ENCODE results near the gene CCDC102A. TPM values are rescaled to one million over a fixed set of nuclear protein-coding genes. Genes with fewer than 3 reads are reported as not detected.

The CCDC102A gene
- total RNA-seq, 4 donors from 2014 or later: 24.4 to 56.6 (median 35.7) TPM

- Histone ChIP-seq H3K27me3 (no peaks in the 10 kb centered on the region), H3K9me3 (no peaks in the 10 kb centered on the region), H3K4me3 (no peak overlapping the region), H3K36me3 (peaks cover 0 to 19% of the 10 kb centered on the region in 2 donors), H3K4me1 (peaks cover 0 to 68% (median 44%) of the 10 kb centered on the region in 3 donors), H3K27ac (peak overlapping the region in 3 of 4 donors; percentile 79 to 88 (median 87))
- 60 to 94% methylated on average over 3 of the region's 3 CpGs for WGBS, 2 donors (ENCODE audit: low coverage in 1 of 2)
- no peak for TF ChIP-seq POLR2A (IDR thresholded peaks at IDR 0.05)
- no peak for TF ChIP-seq EP300 (IDR thresholded peaks at IDR 0.05)
- TF ChIP-seq, protein P1, sequence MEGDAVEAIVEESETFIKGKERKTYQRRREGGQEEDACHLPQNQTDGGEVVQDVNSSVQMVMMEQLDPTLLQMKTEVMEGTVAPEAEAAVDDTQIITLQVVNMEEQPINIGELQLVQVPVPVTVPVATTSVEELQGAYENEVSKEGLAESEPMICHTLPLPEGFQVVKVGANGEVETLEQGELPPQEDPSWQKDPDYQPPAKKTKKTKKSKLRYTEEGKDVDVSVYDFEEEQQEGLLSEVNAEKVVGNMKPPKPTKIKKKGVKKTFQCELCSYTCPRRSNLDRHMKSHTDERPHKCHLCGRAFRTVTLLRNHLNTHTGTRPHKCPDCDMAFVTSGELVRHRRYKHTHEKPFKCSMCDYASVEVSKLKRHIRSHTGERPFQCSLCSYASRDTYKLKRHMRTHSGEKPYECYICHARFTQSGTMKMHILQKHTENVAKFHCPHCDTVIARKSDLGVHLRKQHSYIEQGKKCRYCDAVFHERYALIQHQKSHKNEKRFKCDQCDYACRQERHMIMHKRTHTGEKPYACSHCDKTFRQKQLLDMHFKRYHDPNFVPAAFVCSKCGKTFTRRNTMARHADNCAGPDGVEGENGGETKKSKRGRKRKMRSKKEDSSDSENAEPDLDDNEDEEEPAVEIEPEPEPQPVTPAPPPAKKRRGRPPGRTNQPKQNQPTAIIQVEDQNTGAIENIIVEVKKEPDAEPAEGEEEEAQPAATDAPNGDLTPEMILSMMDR (IDR thresholded peaks at IDR 0.05): no peak
- TF ChIP-seq POLR2AphosphoS5 (IDR thresholded peaks at IDR 0.05): no peak
- no peak for ATAC-seq
Observed at GRCh38 chr16:57531253-57531575, 5.2 kb downstream of the CCDC102A start.

DNA sequence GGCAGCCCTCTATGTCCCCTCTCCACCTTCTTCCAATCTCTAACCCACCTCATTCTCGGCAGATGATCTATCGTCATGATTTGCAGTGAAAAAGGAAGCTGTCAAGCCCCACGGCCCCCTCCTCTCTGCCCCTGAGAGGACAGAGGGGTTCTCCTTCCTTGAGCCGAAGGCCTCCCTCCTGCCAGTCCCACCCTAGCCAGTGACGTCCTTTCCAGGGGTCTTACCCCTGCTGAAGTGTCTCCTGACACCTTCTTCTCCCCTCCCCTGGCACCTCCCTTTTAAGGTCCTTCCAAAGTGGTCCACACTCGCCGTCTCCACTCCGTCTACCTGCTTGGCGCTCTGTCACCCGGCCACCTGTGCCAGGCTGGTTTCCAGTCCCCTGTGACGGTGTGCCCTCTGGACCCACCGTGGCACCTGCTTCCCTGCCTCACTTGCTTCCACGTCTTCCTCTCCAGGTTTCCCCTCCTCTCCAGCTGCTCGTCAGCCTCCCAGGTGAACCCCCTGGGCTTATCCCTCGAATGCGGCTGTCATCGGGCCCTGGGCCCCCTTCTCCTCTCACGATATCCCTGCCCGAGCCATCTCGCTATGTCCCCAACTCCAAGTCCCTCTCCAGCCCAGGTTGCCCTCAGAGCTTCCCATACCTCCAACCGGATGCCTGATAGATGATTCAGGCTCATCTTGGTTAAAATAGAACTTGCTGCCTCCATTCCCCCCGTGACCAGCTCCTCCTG, 5.7 kb downstream of the CCDC102A start:
- Histone ChIP-seq H3K9me3 (no peaks in the 10 kb centered on the region), H3K4me3 (no peak overlapping the region), H3K27me3 (no peaks in the 10 kb centered on the region), H3K36me3 (peaks cover 0 to 24% of the 10 kb centered on the region in 2 donors), H3K27ac (peak overlapping the region; percentile 10 to 88 (median 83)), H3K4me1 (peaks cover 0 to 67% (median 44%) of the 10 kb centered on the region in 3 donors)
- no peak for TF ChIP-seq POLR2A (IDR thresholded peaks at IDR 0.05)
- TF ChIP-seq, protein P1 (IDR thresholded peaks at IDR 0.05): no peak
- TF ChIP-seq EP300 (IDR thresholded peaks at IDR 0.05): no peak
- no peak for TF ChIP-seq POLR2AphosphoS5 (IDR thresholded peaks at IDR 0.05)
- ATAC-seq: no peak
- 79 to 80% methylated on average over 19 to 21 of the region's 22 CpGs for WGBS, 2 donors (ENCODE audit: low coverage in 1 of 2)

GRCh38 chr16:57530104-57530521, 6.3 kb downstream of the CCDC102A start:
- ATAC-seq: peak; percentile 87
- TF ChIP-seq EP300 (IDR thresholded peaks at IDR 0.05): no peak
- TF ChIP-seq POLR2AphosphoS5 (IDR thresholded peaks at IDR 0.05): peak; percentile 9
- Histone ChIP-seq H3K27me3 (no peaks in the 10 kb centered on the region), H3K36me3 (peaks cover 0 to 29% of the 10 kb centered on the region in 2 donors), H3K27ac (peak overlapping the region; percentile 10 to 88 (median 83)), H3K4me1 (peaks cover 0 to 62% (median 39%) of the 10 kb centered on the region in 3 donors), H3K4me3 (no peak overlapping the region), H3K9me3 (no peaks in the 10 kb centered on the region)
- WGBS, 2 donors (ENCODE audit: low coverage in 1 of 2): 21 to 22% methylated on average over 7 of the region's 7 CpGs

- Histone ChIP-seq H3K9me3 (no peaks in the 10 kb centered on the region), H3K36me3 (peaks cover 0 to 29% of the 10 kb centered on the region in 2 donors), H3K27me3 (no peaks in the 10 kb centered on the region), H3K4me1 (peaks cover 0 to 56% (median 37%) of the 10 kb centered on the region in 3 donors), H3K27ac (peak overlapping the region in 3 of 4 donors; percentile 79 to 88 (median 87)), H3K4me3 (no peak overlapping the region)
- TF ChIP-seq, protein P1 (IDR thresholded peaks at IDR 0.05): no peak
- TF ChIP-seq POLR2AphosphoS5 (IDR thresholded peaks at IDR 0.05) (no peak), EP300 (IDR thresholded peaks at IDR 0.05) (no peak), POLR2A (IDR thresholded peaks at IDR 0.05) (no peak)
- WGBS, 2 donors (ENCODE audit: low coverage in 1 of 2): 58 to 59% methylated on average over 8 to 12 of the region's 14 CpGs
- no peak for ATAC-seq
Observed at GRCh38 chr16:57529391-57530103, 6.8 kb downstream of the CCDC102A start.

DNA sequence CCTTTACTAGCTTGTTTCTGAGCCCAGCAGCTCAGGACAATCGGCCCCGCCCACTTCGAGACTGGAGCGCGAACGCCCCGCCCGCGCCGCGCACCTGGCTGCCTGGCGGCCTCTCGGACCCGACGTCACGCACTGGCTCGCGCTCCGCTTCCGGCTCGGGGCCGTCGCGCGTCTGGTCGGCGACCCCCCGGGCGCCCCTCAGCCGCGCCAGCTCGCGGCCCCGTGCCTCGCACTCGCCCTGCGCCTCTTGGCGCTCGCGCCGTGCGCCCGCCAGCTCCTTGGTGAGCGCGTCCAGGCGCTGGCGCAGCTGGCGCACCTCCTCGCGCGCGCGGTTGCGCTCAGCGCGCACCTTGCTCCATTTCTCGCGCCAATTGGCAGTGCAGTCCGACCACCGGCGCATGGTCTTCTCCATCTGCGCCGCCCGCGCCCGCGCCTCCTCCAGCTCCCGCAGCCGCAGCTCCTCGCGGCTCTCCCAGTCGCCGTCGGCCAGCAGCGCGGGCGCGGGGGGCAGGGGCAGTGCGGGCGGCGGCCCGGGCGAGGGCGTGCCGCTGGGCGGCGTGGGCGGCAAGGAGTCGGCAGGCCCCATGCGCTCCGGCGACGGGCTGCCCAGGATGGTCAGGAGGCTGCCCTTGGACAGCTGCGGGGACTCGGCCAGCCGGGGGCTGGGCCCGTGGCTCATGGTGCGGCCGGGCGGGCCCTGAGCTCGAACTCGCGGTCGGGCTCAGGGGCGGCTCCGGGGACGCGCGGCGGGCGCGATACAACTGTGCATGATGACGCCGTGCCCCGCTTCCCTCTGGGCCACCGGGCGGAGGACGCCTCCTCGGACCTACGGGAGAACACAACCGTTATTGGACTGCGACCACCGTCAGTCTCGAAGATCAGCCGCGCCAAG, 7.6 kb downstream of the CCDC102A start:
- WGBS, 2 donors (ENCODE audit: low coverage in 1 of 2): 93% methylated on average over 3 of the region's 126 CpGs; no CpG with 5 or more reads in 1 of the 2 donors
- Histone ChIP-seq H3K27ac (peak overlapping the region in 2 of 4 donors; percentile 79 to 87), H3K4me1 (peaks cover 0 to 48% (median 33%) of the 10 kb centered on the region in 3 donors), H3K4me3 (no peak overlapping the region), H3K27me3 (no peaks in the 10 kb centered on the region), H3K9me3 (no peaks in the 10 kb centered on the region), H3K36me3 (peaks cover 0 to 29% of the 10 kb centered on the region in 2 donors)
- TF ChIP-seq POLR2AphosphoS5 (IDR thresholded peaks at IDR 0.05): no peak
- TF ChIP-seq, protein P1 (IDR thresholded peaks at IDR 0.05): no peak
- TF ChIP-seq EP300 (IDR thresholded peaks at IDR 0.05): no peak
- no peak for TF ChIP-seq POLR2A (IDR thresholded peaks at IDR 0.05)
- ATAC-seq: no peak

Measured in gastroesophageal sphincter (tissue), 4 donors.